Measurements from ENCODE around the gene PCDHA8. TPM values are rescaled to one million over a fixed set of nuclear protein-coding genes. Genes with fewer than 3 reads are reported as not detected.
A peak's percentile ranks its signal among the peaks of the same experiment; 100 is the strongest.
"Not testable (repeated sequence)": the region's sequence is repeated elsewhere in the genome, so short reads cannot be mapped to it uniquely, and the experiment has no call there.

PCDHA8 gene, protein sequence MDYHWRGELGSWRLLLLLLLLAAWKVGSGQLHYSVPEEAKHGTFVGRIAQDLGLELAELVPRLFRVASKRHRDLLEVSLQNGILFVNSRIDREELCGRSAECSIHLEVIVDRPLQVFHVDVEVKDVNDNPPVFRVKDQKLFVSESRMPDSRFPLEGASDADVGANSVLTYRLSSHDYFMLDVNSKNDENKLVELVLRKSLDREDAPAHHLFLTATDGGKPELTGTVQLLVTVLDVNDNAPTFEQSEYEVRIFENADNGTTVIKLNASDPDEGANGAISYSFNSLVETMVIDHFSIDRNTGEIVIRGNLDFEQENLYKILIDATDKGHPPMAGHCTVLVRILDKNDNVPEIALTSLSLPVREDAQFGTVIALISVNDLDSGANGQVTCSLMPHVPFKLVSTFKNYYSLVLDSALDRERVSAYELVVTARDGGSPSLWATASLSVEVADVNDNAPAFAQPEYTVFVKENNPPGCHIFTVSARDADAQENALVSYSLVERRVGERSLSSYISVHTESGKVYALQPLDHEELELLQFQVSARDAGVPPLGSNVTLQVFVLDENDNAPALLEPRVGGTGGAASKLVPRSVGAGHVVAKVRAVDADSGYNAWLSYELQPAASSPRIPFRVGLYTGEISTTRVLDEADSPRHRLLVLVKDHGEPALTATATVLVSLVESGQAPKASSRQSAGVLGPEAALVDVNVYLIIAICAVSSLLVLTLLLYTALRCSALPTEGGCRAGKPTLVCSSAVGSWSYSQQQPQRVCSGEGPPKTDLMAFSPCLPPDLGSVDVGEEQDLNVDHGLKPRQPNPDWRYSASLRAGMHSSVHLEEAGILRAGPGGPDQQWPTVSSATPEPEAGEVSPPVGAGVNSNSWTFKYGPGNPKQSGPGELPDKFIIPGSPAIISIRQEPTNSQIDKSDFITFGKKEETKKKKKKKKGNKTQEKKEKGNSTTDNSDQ
- total RNA-seq (2014; rRNA removed; shearing (Covaris generic)): 0.11 and 0.14 TPM in 2 replicates

DNA sequence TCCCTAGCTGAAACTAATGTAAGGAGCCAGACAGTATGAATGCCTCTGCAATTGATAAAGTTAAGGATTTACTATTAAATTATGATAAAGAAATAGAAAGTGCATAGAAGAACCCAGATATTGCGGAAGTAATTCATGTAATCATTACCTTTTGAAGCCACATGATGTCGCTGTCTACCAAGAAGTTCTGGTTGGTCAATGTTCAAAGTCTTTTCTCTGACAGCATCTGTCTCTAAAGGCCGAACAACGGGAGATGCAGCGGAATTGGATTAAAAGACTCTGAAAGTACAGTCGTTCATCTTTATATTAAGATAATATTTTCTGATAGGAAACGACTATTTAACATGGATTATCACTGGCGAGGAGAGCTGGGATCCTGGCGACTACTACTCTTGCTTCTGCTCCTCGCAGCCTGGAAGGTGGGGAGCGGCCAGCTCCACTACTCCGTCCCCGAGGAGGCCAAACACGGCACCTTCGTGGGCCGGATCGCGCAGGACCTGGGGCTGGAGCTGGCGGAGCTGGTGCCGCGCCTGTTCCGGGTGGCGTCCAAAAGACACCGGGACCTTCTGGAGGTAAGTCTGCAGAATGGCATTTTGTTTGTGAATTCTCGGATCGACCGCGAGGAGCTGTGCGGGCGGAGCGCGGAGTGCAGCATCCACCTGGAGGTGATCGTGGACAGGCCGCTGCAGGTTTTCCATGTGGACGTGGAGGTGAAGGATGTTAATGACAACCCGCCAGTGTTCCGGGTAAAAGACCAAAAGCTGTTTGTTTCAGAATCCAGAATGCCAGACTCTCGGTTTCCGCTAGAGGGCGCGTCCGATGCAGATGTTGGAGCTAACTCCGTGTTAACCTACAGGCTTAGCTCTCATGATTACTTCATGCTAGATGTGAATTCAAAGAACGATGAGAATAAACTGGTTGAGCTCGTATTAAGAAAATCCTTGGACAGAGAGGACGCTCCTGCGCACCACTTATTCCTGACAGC is at the start of gene PCDHA8:
TSS of gene PCDHA8 (plus strand) at position 210 of the 985 bp plus-strand sequence. CDS start at position 345, 135 bp downstream.
- H3K27me3 ChIP-seq (ENCODE audit: control insufficient read depth, insufficient read depth, low read length): no peaks in the 10 kb centered on the region
- no peak within 1 kb of the TSS; the same call in 1 of the 2 replicates for H3K4me3 ChIP-seq (ENCODE audit: insufficient read depth, low read depth, low read length)
- H3K36me3 ChIP-seq (replicated peaks; ENCODE audit: control insufficient read depth, insufficient read depth, low read length): no peaks in the 10 kb centered on the region
- peak; percentile 78 for DNase-seq

DNA sequence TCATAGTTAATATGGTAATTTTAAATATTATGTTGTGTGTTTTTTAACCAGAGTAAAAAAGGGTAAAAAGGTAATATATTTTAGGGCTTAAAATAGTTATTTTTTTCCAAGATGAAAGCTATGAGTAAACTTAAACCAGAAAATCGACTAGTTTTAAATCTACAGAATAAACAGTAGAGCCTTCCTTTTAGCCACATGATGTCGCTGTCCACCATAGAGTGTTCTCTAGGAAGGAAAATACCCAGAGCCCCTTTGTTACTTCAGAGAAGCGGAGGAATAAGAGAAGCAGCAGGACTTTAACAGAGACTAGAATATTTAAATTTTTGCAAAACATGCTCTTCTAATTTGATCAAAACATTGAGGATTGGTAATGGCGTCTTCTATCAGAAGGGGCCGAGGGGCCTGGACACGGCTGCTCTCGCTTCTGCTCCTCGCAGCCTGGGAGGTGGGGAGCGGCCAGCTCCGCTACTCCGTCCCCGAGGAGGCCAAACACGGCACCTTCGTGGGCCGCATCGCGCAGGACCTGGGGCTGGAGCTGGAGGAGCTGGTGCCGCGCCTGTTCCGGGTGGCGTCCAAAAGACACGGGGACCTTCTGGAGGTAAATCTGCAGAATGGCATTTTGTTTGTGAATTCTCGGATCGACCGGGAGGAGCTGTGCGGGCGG is 46.3 kb upstream of the PCDHA8 start, which contains the start of gene PCDHA2:
TSS of gene PCDHA2 (plus strand) at position 258 of the 664 bp plus-strand sequence.
- Histone ChIP-seq H3K4me3 (ENCODE audit: insufficient read depth, low read depth, low read length) (peak within 1 kb of the TSS; percentile 22; the same call in 1 of the 2 replicates), H3K27me3 (ENCODE audit: control insufficient read depth, insufficient read depth, low read length) (no peaks in the 10 kb centered on the region), H3K36me3 (replicated peaks; ENCODE audit: control insufficient read depth, insufficient read depth, low read length) (no peaks in the 10 kb centered on the region)
- DNase-seq: peak; percentile 74

DNA sequence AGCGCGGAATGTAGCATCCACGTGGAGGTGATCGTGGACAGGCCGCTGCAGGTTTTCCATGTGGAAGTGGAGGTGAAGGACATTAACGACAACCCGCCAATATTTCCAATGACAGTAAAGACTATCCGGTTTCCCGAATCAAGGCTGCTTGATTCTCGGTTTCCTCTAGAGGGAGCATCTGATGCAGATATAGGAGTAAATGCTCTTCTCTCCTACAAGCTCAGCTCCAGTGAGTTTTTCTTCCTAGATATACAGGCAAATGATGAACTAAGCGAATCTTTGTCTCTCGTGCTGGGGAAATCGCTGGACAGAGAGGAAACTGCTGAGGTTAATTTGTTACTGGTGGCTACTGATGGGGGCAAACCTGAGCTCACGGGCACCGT is 45.7 kb upstream of the PCDHA8 start:
- DNase-seq: peak; percentile 83
- H3K27me3 ChIP-seq (ENCODE audit: control insufficient read depth, insufficient read depth, low read length): no peaks in the 10 kb centered on the region
- H3K4me3 ChIP-seq (ENCODE audit: insufficient read depth, low read depth, low read length): peak overlapping the region; percentile 22; the same call in 1 of the 2 replicates
- no peaks in the 10 kb centered on the region for H3K36me3 ChIP-seq (replicated peaks; ENCODE audit: control insufficient read depth, insufficient read depth, low read length)

DNA sequence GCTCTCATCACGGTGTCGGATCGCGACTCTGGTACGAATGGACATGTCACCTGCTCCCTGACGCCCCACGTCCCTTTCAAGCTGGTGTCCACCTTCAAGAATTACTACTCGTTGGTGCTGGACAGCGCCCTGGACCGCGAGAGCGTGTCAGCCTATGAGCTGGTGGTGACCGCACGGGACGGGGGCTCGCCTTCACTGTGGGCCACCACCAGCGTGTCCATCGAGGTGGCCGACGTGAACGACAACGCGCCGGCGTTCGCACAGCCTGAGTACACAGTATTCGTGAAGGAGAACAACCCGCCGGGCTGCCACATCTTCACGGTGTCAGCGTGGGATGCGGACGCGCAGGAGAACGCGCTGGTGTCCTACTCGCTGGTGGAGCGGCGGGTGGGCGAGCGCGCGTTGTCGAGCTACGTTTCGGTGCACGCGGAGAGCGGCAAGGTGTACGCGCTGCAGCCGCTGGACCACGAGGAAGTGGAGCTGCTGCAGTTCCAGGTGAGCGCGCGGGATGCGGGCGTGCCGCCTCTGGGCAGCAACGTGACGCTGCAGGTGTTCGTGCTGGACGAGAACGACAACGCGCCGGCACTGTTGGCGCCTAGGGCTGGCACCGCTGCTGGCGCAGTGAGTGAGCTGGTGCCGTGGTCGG is 44.8 kb upstream of the PCDHA8 start:
- DNase-seq; H3K27me3 ChIP-seq (ENCODE audit: control insufficient read depth, insufficient read depth, low read length); H3K4me3 ChIP-seq (ENCODE audit: insufficient read depth, low read depth, low read length): not testable (repeated sequence)

DNA sequence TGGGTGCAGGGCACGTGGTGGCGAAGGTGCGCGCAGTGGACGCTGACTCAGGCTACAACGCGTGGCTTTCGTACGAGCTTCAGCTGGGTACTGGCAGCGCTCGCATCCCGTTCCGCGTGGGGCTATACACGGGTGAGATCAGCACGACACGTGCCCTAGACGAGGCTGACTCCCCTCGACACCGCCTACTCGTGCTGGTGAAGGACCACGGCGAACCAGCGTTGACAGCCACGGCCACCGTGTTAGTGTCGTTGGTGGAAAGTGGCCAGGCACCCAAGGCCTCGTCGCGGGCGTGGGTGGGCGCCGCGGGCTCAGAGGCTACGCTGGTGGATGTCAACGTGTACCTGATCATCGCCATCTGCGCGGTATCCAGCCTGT is 44.3 kb upstream of the PCDHA8 start:
- DNase-seq: no peak
- H3K4me3 ChIP-seq (ENCODE audit: insufficient read depth, low read depth, low read length): no peak overlapping the region

More for the DNA sequence above, 44.8 kb upstream of the PCDHA8 start:
- H3K36me3 ChIP-seq (replicated peaks; ENCODE audit: control insufficient read depth, insufficient read depth, low read length): not testable (repeated sequence)

DNA sequence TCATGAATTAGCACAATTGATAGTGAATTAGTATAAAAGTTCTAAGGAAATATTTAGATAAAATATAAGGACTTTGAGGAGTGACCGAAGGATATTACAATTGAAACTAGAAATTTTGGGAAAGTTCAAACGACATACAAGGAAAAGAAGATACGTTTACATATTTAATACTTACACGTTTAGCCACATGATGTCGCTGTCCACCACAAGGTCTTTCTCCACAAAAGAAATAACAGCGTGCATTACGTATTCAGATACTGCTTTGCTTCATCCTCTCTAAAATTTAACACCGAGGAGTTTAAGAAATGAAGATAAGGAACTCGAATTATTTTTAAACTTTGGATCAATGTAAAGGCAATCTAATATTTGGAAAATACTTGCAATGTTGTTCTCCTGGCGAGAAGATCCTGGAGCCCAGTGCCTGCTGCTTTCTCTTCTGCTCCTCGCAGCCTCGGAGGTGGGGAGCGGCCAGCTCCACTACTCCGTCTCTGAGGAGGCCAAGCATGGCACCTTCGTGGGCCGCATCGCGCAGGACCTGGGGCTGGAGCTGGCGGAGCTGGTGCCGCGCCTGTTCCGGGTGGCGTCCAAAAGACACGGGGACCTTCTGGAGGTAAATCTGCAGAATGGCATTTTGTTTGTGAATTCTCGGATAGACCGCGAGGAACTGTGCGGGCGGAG is 40.0 kb upstream of the PCDHA8 start, which contains the start of gene PCDHA3:
TSS of gene PCDHA3 (plus strand) at position 242 of the 678 bp plus-strand sequence.
- Histone ChIP-seq H3K36me3 (replicated peaks; ENCODE audit: control insufficient read depth, insufficient read depth, low read length) (no peaks in the 10 kb centered on the region), H3K27me3 (ENCODE audit: control insufficient read depth, insufficient read depth, low read length) (no peaks in the 10 kb centered on the region), H3K4me3 (ENCODE audit: insufficient read depth, low read depth, low read length) (no peak within 1 kb of the TSS)
- DNase-seq: no peak

More for the DNA sequence above, 44.3 kb upstream of the PCDHA8 start:
- H3K36me3 ChIP-seq (replicated peaks; ENCODE audit: control insufficient read depth, insufficient read depth, low read length): no peaks in the 10 kb centered on the region
- H3K27me3 ChIP-seq (ENCODE audit: control insufficient read depth, insufficient read depth, low read length): no peaks in the 10 kb centered on the region

DNA sequence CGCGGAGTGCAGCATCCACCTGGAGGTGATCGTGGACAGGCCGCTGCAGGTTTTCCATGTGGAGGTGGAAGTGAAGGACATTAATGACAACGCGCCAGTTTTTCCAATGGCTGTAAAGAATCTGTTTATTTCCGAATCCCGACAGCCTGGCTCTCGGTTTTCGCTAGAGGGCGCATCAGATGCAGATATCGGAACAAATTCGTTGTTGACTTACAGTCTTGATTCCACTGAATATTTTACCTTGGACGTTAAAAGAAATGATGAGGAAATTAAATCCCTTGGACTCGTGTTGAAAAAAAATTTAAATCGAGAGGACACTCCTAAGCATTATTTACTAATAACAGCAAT is 39.5 kb upstream of the PCDHA8 start:
- no peak for DNase-seq
- Histone ChIP-seq H3K27me3 (ENCODE audit: control insufficient read depth, insufficient read depth, low read length) (no peaks in the 10 kb centered on the region), H3K4me3 (ENCODE audit: insufficient read depth, low read depth, low read length) (no peak overlapping the region), H3K36me3 (replicated peaks; ENCODE audit: control insufficient read depth, insufficient read depth, low read length) (no peaks in the 10 kb centered on the region)

DNA sequence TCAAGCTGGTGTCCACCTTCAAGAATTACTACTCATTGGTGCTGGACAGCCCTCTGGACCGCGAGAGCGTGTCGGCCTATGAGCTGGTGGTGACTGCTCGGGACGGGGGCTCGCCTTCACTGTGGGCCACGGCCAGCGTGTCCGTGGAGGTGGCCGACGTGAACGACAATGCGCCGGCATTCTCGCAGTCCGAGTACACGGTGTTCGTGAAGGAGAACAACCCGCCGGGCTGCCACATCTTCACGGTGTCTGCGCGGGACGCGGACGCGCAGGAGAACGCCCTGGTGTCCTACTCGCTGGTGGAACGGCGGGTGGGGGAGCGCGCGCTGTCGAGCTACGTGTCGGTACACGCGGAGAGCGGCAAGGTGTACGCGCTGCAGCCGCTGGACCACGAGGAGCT is 38.6 kb upstream of the PCDHA8 start:
- DNase-seq; H3K36me3 ChIP-seq (replicated peaks; ENCODE audit: control insufficient read depth, insufficient read depth, low read length); H3K4me3 ChIP-seq (ENCODE audit: insufficient read depth, low read depth, low read length); H3K27me3 ChIP-seq (ENCODE audit: control insufficient read depth, insufficient read depth, low read length): not testable (repeated sequence)

DNA sequence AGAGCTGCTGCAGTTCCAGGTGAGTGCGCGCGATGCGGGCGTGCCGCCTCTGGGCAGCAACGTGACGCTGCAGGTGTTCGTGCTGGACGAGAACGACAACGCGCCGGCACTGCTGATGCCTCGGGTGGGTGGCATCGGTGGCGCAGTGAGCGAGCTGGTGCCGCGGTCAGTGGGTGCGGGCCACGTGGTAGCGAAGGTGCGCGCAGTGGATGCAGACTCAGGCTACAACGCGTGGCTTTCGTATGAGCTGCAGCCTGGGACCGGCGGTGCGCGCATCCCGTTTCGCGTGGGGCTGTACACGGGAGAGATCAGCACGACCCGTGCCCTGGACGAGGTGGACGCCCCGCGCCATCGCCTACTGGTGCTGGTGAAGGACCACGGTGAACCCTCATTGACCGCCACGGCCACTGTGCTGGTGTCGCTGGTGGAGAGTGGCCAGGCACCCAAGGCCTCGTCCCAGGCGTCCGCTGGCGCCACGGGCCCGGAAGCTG is 38.2 kb upstream of the PCDHA8 start:
- no peaks in the 10 kb centered on the region for H3K27me3 ChIP-seq (ENCODE audit: control insufficient read depth, insufficient read depth, low read length)
- no peak for DNase-seq
- H3K36me3 ChIP-seq (replicated peaks; ENCODE audit: control insufficient read depth, insufficient read depth, low read length): no peaks in the 10 kb centered on the region
- H3K4me3 ChIP-seq (ENCODE audit: insufficient read depth, low read depth, low read length): no peak overlapping the region

DNA sequence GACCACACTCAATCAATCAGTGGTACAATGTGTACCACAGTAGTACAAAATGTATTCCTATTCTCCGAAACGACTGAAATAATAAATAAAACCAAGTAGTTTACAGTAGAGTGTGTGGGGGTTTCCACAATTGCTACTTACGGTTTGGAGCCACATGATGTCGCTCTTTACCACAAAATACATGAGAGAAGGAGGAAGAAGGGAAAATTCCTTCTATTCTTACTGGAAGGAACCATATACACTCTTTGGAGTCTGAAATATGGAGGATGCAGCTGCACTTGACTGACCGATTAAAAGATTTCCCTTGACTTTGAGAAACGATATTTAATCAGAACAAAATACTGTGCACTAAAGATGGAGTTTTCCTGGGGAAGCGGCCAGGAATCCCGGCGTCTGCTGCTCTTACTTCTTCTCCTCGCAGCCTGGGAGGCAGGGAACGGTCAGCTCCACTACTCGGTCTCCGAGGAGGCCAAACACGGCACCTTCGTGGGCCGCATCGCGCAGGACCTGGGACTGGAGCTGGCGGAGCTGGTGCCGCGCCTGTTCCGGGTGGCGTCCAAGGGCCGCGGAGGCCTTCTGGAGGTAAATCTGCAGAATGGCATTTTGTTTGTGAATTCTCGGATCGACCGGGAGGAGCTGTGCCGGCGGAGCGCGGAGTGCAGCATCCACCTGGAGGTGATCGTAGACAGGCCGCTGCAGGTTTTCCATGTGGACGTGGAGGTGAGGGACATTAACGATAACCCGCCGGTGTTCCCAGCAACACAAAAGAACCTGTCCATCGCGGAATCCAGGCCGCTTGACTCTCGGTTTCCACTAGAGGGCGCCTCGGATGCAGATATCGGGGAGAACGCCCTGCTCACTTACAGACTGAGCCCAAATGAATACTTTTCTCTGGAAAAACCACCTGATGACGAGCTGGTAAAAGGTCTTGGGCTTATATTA is 33.9 kb upstream of the PCDHA8 start, which contains the start of gene PCDHA4:
TSS of gene PCDHA4 (plus strand) at position 235 of the 942 bp plus-strand sequence.
- Histone ChIP-seq H3K4me3 (ENCODE audit: insufficient read depth, low read depth, low read length) (peak within 1 kb of the TSS; percentile 73), H3K27me3 (ENCODE audit: control insufficient read depth, insufficient read depth, low read length) (no peaks in the 10 kb centered on the region), H3K36me3 (replicated peaks; ENCODE audit: control insufficient read depth, insufficient read depth, low read length) (no peaks in the 10 kb centered on the region)
- DNase-seq: peak; percentile 80

DNA sequence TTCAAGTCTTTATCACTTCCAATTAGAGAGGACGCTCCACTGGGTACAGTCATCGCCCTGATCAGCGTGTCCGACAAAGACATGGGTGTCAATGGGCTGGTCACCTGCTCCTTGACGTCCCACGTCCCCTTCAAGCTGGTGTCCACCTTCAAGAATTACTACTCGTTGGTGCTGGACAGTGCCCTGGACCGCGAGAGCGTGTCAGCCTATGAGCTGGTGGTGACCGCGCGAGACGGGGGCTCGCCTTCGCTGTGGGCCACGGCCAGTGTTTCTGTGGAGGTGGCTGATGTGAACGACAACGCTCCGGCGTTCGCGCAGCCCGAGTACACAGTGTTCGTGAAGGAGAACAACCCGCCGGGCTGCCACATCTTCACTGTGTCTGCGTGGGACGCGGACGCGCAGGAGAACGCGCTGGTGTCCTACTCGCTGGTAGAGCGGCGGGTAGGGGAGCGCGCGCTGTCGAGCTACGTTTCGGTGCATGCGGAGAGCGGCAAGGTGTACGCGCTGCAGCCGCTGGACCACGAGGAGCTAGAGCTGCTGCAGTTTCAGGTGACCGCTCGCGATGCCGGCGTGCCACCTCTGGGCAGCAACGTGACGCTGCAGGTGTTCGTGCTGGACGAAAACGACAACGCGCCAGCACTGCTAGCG is 32.6 kb upstream of the PCDHA8 start:
- H3K36me3 ChIP-seq (replicated peaks; ENCODE audit: control insufficient read depth, insufficient read depth, low read length); DNase-seq; H3K27me3 ChIP-seq (ENCODE audit: control insufficient read depth, insufficient read depth, low read length); H3K4me3 ChIP-seq (ENCODE audit: insufficient read depth, low read depth, low read length): not testable (repeated sequence)
